HCT116 (cell line): ENCODE results near the gene RIPOR2. TPM values are rescaled to one million over a fixed set of nuclear protein-coding genes. Genes with fewer than 3 reads are reported as not detected.

ENCODE experiments used
- ATAC-seq: fragments of 200-7000 bp; cut with Tn5 transposase; 2 replicates; pipeline ENCODE4 v1.9.1; 2020; ENCODE audit warnings: mild to moderate bottlenecking, moderate library complexity
- BruUV-seq: library from RNA; stranded (reverse); fragments of 400-500 nt; replicated peaks from 2 replicates; lab custom pipeline; 2021; lab: Mats Ljungman, UMichigan
- CTCF ChIA-PET: fragments of 300-600 bp; sonication (Branson Sonifier 250); formaldehyde crosslinking; loops from one replicate; lab custom pipeline; 2021; ENCODE audit warnings: antibody characterized with exemption; lab: Charles Lee
- POLR2A ChIA-PET: fragments of 300-600, 350-600 bp; sonication (Branson Sonifier 250); formaldehyde crosslinking; loops from one replicate; lab custom pipeline; 2021; ENCODE audit warnings: antibody characterized with exemption; lab: Charles Lee
- RAD21 ChIA-PET, 2 experiments: fragments of 300-600 bp; sonication (Branson Sonifier 250); formaldehyde crosslinking; loops; one replicate each; lab custom pipeline; 2023; ENCODE audit warnings: low total read pairs in 2 of 2; ENCODE audit not compliant: uncharacterized antibody in 2 of 2, unreplicated experiment in 2 of 2, low non-redundant PET in 1 of 2; lab: Charles Lee
- DNase-seq: peaks from one replicate; pipeline ENCODE4 v3.0.0-alpha.2; 2010; ENCODE audit warnings: low read depth, low spot score
- H2AFZ ChIP-seq: fragments of 200-600 bp; shearing (Covaris generic), sonication (generic); 2 replicates; pipeline ENCODE4 v1.6.1; 2017; ENCODE audit warnings: low read depth, mixed run types, mixed read lengths, antibody characterized with exemption, low read length; ENCODE audit not compliant: poor library complexity, severe bottlenecking
- H3K27ac ChIP-seq: 2 replicates; pipeline ENCODE4 v1.5.1; 2012; ENCODE audit warnings: low read depth, low read length
- H3K27me3 ChIP-seq: fragments of 200-600 bp; sonication (generic); 2 replicates; pipeline ENCODE4 v1.6.1; 2016; ENCODE audit warnings: mixed run types, low read length, mixed read lengths; ENCODE audit not compliant: insufficient read depth
- H3K36me3 ChIP-seq, 2 experiments: fragments of 200-500 bp in 1 of 2; fragments of 200-600 bp in 1 of 2; sonication (Bioruptor generic) in 1 of 2; sonication (generic) in 1 of 2; 2 replicates each; pipeline versions ENCODE4 v1.5.1 to v1.6.1; 2014 to 2016; ENCODE audit warnings: low read length in 2 of 2, inconsistent platforms in 1 of 2, mixed read lengths in 1 of 2, mixed run types in 1 of 2; ENCODE audit not compliant: insufficient read depth in 2 of 2, control insufficient read depth in 1 of 2
- H3K4me1 ChIP-seq, 2 experiments: fragments of 200-600 bp in 1 of 2; sonication (generic) in 1 of 2; 2 replicates each; pipeline versions ENCODE4 v1.5.1 to v1.6.1; 2012 to 2017; ENCODE audit warnings: low read length in 2 of 2, inconsistent platforms in 1 of 2, mild to moderate bottlenecking in 1 of 2, mixed read lengths in 1 of 2, mixed run types in 1 of 2, moderate library complexity in 1 of 2; ENCODE audit not compliant: insufficient read depth in 2 of 2, control insufficient read depth in 1 of 2
- H3K4me2 ChIP-seq: fragments of 200-600 bp; sonication (generic); 2 replicates; pipeline ENCODE4 v1.6.1; 2017; ENCODE audit warnings: mixed run types, low read length, mixed read lengths
- H3K4me3 ChIP-seq, 2 experiments: fragments of 200-600 bp in 1 of 2; sonication (generic) in 1 of 2; replicated peaks in 1 of 2; 2 replicates each; pipeline ENCODE4 v1.5.1; 2011 to 2016; ENCODE audit warnings: low read length in 2 of 2, control low read depth in 1 of 2, low read depth in 1 of 2, mild to moderate bottlenecking in 1 of 2, mixed read lengths in 1 of 2, mixed run types in 1 of 2
- H3K79me2 ChIP-seq: fragments of 200-600 bp; sonication (generic); 2 replicates; pipeline ENCODE4 v1.6.1; 2017; ENCODE audit warnings: mild to moderate bottlenecking, mixed run types, low read length, moderate library complexity, mixed read lengths; ENCODE audit not compliant: insufficient read depth
- H3K9ac ChIP-seq: fragments of 200-600 bp; sonication (generic); 2 replicates; pipeline ENCODE4 v1.6.1; 2016; ENCODE audit warnings: low read length, mixed read lengths
- H3K9me2 ChIP-seq: fragments of 200-600 bp; sonication (generic), shearing (Covaris generic); 2 replicates; pipeline ENCODE4 v1.6.1; 2017; ENCODE audit warnings: mixed run types, mild to moderate bottlenecking, moderate library complexity; ENCODE audit not compliant: insufficient read depth
- H3K9me3 ChIP-seq, 2 experiments: fragments of 200-500 bp in 1 of 2; fragments of 200-600 bp in 1 of 2; sonication (Bioruptor generic) in 1 of 2; sonication (generic) in 1 of 2; 2 replicates each; pipeline ENCODE4 v1.6.1; 2014 to 2017; ENCODE audit warnings: low read length in 2 of 2, mixed read lengths in 2 of 2, inconsistent platforms in 1 of 2, low read depth in 1 of 2, mild to moderate bottlenecking in 1 of 2, mixed run types in 1 of 2, moderate library complexity in 1 of 2; ENCODE audit not compliant: control insufficient read depth in 1 of 2, insufficient read depth in 1 of 2
- H4K20me1 ChIP-seq: fragments of 200-600 bp; sonication (generic), shearing (Covaris generic); 2 replicates; pipeline ENCODE4 v1.6.1; 2017; ENCODE audit warnings: mixed run types, mild to moderate bottlenecking, moderate library complexity; ENCODE audit not compliant: insufficient read depth
- ATF3 ChIP-seq: IDR thresholded peaks from 2 replicates; pipeline ENCODE4 v1.6.1; 2012
- EGR1 ChIP-seq: IDR thresholded peaks from 2 replicates; pipeline ENCODE4 v1.6.1; 2012; ENCODE audit warnings: low read depth
- ELF1 ChIP-seq: IDR thresholded peaks from 2 replicates; pipeline ENCODE4 v1.6.1; 2012; ENCODE audit warnings: low read depth, borderline replicate concordance
- EZH2phosphoT487 ChIP-seq: fragments of 200-600 bp; IDR thresholded peaks from 2 replicates; pipeline ENCODE4 v1.6.1; 2018; ENCODE audit warnings: antibody characterized with exemption, borderline replicate concordance
- POLR2A ChIP-seq: IDR thresholded peaks from 2 replicates; pipeline ENCODE4 v1.7.0; 2011; ENCODE audit warnings: borderline replicate concordance; ENCODE audit not compliant: insufficient read depth, insufficient read length; ENCODE audit errors: extremely low read depth
- POLR2AphosphoS5 ChIP-seq: IDR thresholded peaks from 2 replicates; pipeline ENCODE4 v1.6.1; 2011; ENCODE audit warnings: mild to moderate bottlenecking, low read depth, low read length, moderate library complexity
- TCF7L2 ChIP-seq: IDR thresholded peaks from 2 replicates; pipeline ENCODE4 v1.7.0; 2011; ENCODE audit warnings: borderline replicate concordance, inconsistent platforms; ENCODE audit not compliant: insufficient read depth, insufficient read length; ENCODE audit errors: extremely low read depth
- YY1 ChIP-seq: IDR thresholded peaks from 2 replicates; pipeline ENCODE4 v1.6.1; 2011; ENCODE audit warnings: low read length, low read depth, moderate library complexity, mild to moderate bottlenecking; ENCODE audit not compliant: insufficient replicate concordance; ENCODE audit errors: extremely low read depth
- ZBTB33 ChIP-seq: IDR thresholded peaks from 2 replicates; pipeline ENCODE4 v1.6.1; 2011; ENCODE audit warnings: mild to moderate bottlenecking, low read length, moderate library complexity; ENCODE audit not compliant: insufficient replicate concordance; ENCODE audit errors: extremely low read depth
- ZFX ChIP-seq: fragments of 450-650 bp; IDR thresholded peaks from 2 replicates; pipeline ENCODE4 v1.6.1; 2017
- ZNF274 ChIP-seq: fragments of 200-500 bp; sonication (Bioruptor generic); IDR thresholded peaks from 2 replicates; pipeline ENCODE4 v1.6.1; 2014; ENCODE audit warnings: mild to moderate bottlenecking, low read depth, low read length, inconsistent platforms
- intact Hi-C: fragments of 100-400 bp; cut with micrococcal nuclease; formaldehyde crosslinking; loops from 2 replicates; pipeline ENCODE4 v1.10.0; 2022
- total RNA-seq: library from RNA; stranded (reverse); gene quantifications from one replicate; pipeline ENCODE4 v1.2.1, GENCODE V29; 2021; ENCODE audit not compliant: unreplicated experiment

RIPOR2 gene
- total RNA-seq, 1 experiment from 2014 or later: 0.44 TPM

- ATAC-seq: peak; percentile 52; the same call in 1 of the 2 replicates
- ChIA-PET POLR2A (no interaction called here), RAD21 (no interaction called here), CTCF (no interaction called here)
- Histone ChIP-seq H3K9me2 (no peaks in the 10 kb centered on the region), H4K20me1 (no peaks in the 10 kb centered on the region), H3K36me3 (no peaks in the 10 kb centered on the region), H3K4me2 (no peak overlapping the region), H3K9me3 (no peaks in the 10 kb centered on the region), H3K27me3 (no peaks in the 10 kb centered on the region), H3K79me2 (no peaks in the 10 kb centered on the region), H3K4me1 (peaks cover 0 to 8% of the 10 kb centered on the region in 2 experiments; a peak in 1 of 4 replicates), H3K27ac (no peak overlapping the region), H3K9ac (no peak overlapping the region), H2AFZ (no peak overlapping the region), H3K4me3 (no peak overlapping the region)
- DNase-seq: peak; percentile 2
- TF ChIP-seq ZFX (no peak), ATF3 (no peak), EGR1 (no peak), EZH2phosphoT487 (no peak), POLR2AphosphoS5 (no peak), ZBTB33 (no peak), ZNF274 (no peak), TCF7L2 (no peak), YY1 (no peak), POLR2A (no peak), ELF1 (no peak)
- intact Hi-C loops: no loop called here
- no TSS peak for BruUV-seq
Observed at GRCh38 chr6:24902782-24903181, 33.0 kb downstream of the RIPOR2 start.
